GM12878 (cell line): ENCODE data around the gene ICA1L. TPM values are rescaled to one million over a fixed set of nuclear protein-coding genes. Genes with fewer than 3 reads are reported as not detected.

Experiments used
- ATAC-seq: fragments of 200-7000 bp; cut with Tn5 transposase; 3 replicates; pipeline ENCODE4 v1.9.1; 2020; ENCODE audit warnings: mild to moderate bottlenecking, moderate library complexity
- BruUV-seq: library from RNA; stranded (reverse); fragments of 400-500 nt; replicated peaks from 2 replicates; lab custom pipeline; 2021; lab: Mats Ljungman, UMichigan
- CTCF ChIA-PET: fragments of 300-600 bp; sonication (Branson Sonifier 250); formaldehyde crosslinking; extraction: SDS; loops from one replicate; lab custom pipeline; 2021; ENCODE audit warnings: inconsistent platforms; lab: Yijun Ruan, JAX
- POLR2A ChIA-PET: fragments of 350-600 bp; formaldehyde crosslinking; extraction: SDS; loops from one replicate; lab custom pipeline; 2021; ENCODE audit warnings: inconsistent platforms; lab: Charles Lee
- RAD21 ChIA-PET: fragments of 300-600 bp; sonication (Branson Sonifier 250); formaldehyde crosslinking; loops from one replicate; lab custom pipeline; 2023; ENCODE audit warnings: antibody characterized with exemption; ENCODE audit not compliant: unreplicated experiment; lab: Charles Lee
- SMC1A ChIA-PET: fragments of 300-600 bp; sonication (Branson Sonifier 250); formaldehyde crosslinking; loops from one replicate; lab custom pipeline; 2023; ENCODE audit not compliant: unreplicated experiment, uncharacterized antibody; lab: Charles Lee
- DNase-seq: peaks from one replicate; pipeline ENCODE4 v3.0.0-alpha.2; 2011; ENCODE audit warnings: low read depth, low spot score
- FAIRE-seq: peaks from 3 replicates; lab custom pipeline; 2011; peaks lifted over from hg19 to GRCh38; lab: Jason Lieb, UNC
- H2AFZ ChIP-seq: 2 replicates; pipeline ENCODE4 v1.6.0; 2011; ENCODE audit warnings: low read depth, low read length, control low read depth; ENCODE audit not compliant: control insufficient read depth
- H3K27ac ChIP-seq: 2 replicates; pipeline ENCODE4 v1.5.1; 2011; ENCODE audit warnings: control low read depth; ENCODE audit not compliant: control insufficient read depth, insufficient read depth
- H3K27me3 ChIP-seq, 2 experiments: replicated peaks in 1 of 2; 2 replicates each; pipeline versions ENCODE4 v1.6.0 to v1.6.1; 2011; ENCODE audit warnings: low read length in 1 of 2; ENCODE audit not compliant: control insufficient read depth in 2 of 2, insufficient read depth in 2 of 2
- H3K36me3 ChIP-seq, 2 experiments: 2 replicates each; pipeline ENCODE4 v1.5.1; 2011; ENCODE audit warnings: low read length in 1 of 2; ENCODE audit not compliant: control insufficient read depth in 2 of 2, insufficient read depth in 2 of 2
- H3K4me1 ChIP-seq: 2 replicates; pipeline ENCODE4 v1.6.1; 2011; ENCODE audit warnings: mild to moderate bottlenecking, low read length, moderate library complexity, mixed read lengths; ENCODE audit not compliant: control insufficient read depth, insufficient read depth
- H3K4me2 ChIP-seq: 2 replicates; pipeline ENCODE4 v1.6.0; 2011; ENCODE audit warnings: control low read depth; ENCODE audit not compliant: control insufficient read depth, insufficient read depth
- H3K4me3 ChIP-seq: fragments of 200-600 bp; sonication (generic); 2 replicates; pipeline ENCODE4 v1.5.1; 2016
- H3K79me2 ChIP-seq: 2 replicates; pipeline ENCODE4 v1.6.0; 2011; ENCODE audit warnings: low read length; ENCODE audit not compliant: control insufficient read depth, insufficient read depth
- H3K9ac ChIP-seq: 2 replicates; pipeline ENCODE4 v1.8.0; 2011; ENCODE audit warnings: low read length, control low read depth, mixed read lengths; ENCODE audit not compliant: control insufficient read depth, insufficient read depth
- H3K9me3 ChIP-seq: replicated peaks from 3 replicates; pipeline ENCODE4 v1.5.1; 2011; ENCODE audit warnings: mild to moderate bottlenecking, low read length; ENCODE audit not compliant: control insufficient read depth, insufficient read depth
- H4K20me1 ChIP-seq: 2 replicates; pipeline ENCODE4 v1.6.0; 2011; ENCODE audit not compliant: control insufficient read depth, insufficient read depth
- BCL11A ChIP-seq: IDR thresholded peaks from 2 replicates; pipeline ENCODE4 v1.6.1; 2011; ENCODE audit warnings: low read depth, low read length
- CBX3 ChIP-seq: fragments of 200-600 bp; sonication (generic); IDR thresholded peaks from 2 replicates; pipeline ENCODE4 v1.6.1; 2016; ENCODE audit warnings: low read depth, borderline replicate concordance
- CEBPB ChIP-seq, 2 experiments: fragments of 150-350 bp in 1 of 2; IDR thresholded peaks; 2 replicates each; pipeline ENCODE4 v1.6.1; 2012 to 2014; ENCODE audit warnings: low read depth in 2 of 2, low read length in 2 of 2, borderline replicate concordance in 1 of 2, inconsistent platforms in 1 of 2
- EP300 ChIP-seq, 2 experiments: fragments of 150-350 bp in 1 of 2; IDR thresholded peaks; 2 replicates each; pipeline ENCODE4 v1.6.1; 2011 to 2012; ENCODE audit warnings: low read depth in 2 of 2, low read length in 2 of 2, borderline replicate concordance in 1 of 2, improper control_type of control experiment in 1 of 2, inconsistent platforms in 1 of 2; ENCODE audit not compliant: control insufficient read depth in 1 of 2
- FOXK2 ChIP-seq: fragments of 450-650 bp; IDR thresholded peaks from 2 replicates; pipeline ENCODE4 v1.6.1; 2017; ENCODE audit warnings: mild to moderate bottlenecking, moderate library complexity
- NRF1 ChIP-seq: conservative IDR thresholded peaks from 2 replicates; pipeline ENCODE4 v1.6.1; 2011; ENCODE audit warnings: mild to moderate bottlenecking, low read depth, low read length, improper control_type of control experiment
- PML ChIP-seq: IDR thresholded peaks from 2 replicates; pipeline ENCODE4 v1.6.1; 2012; ENCODE audit warnings: low read length, inconsistent platforms
- RBBP5 ChIP-seq: fragments of 200-600 bp; sonication (generic); conservative IDR thresholded peaks from 2 replicates; pipeline ENCODE4 v1.6.1; 2016
- RUNX3 ChIP-seq: IDR thresholded peaks from 2 replicates; pipeline ENCODE4 v1.6.1; 2012; ENCODE audit warnings: low read length, inconsistent platforms
- TBL1XR1 ChIP-seq: IDR thresholded peaks from 2 replicates; pipeline ENCODE4 v1.6.1; 2012; ENCODE audit warnings: low read depth, low read length, improper control_type of control experiment
- TCF3 ChIP-seq: IDR thresholded peaks from 2 replicates; pipeline ENCODE4 v1.6.1; 2012; ENCODE audit warnings: low read depth, mild to moderate bottlenecking, low read length, borderline replicate concordance; ENCODE audit not compliant: insufficient read depth
- TCF7 ChIP-seq: IDR thresholded peaks from 2 replicates; pipeline ENCODE4 v1.6.1; 2014; ENCODE audit warnings: antibody characterized with exemption, borderline replicate concordance
- WRNIP1 ChIP-seq: IDR thresholded peaks from 2 replicates; pipeline ENCODE4 v1.6.1; 2011; ENCODE audit warnings: low read depth, low read length, improper control_type of control experiment, borderline replicate concordance
- ZNF384 ChIP-seq: IDR thresholded peaks from 2 replicates; pipeline ENCODE4 v1.6.1; 2012; ENCODE audit warnings: low read depth, mild to moderate bottlenecking, low read length, improper control_type of control experiment, borderline replicate concordance
- whole genome bisulfite sequencing: methylation state at CpG from one replicate; pipeline ENCODE4 v1.1.6; 2016; ENCODE audit warnings: low lambda C conversion rate; ENCODE audit not compliant: insufficient replicate concordance, insufficient coverage; ENCODE audit errors: missing lambda C conversion rate; 5-methylcytosine and 5-hydroxymethylcytosine counted together
- in situ Hi-C: fragments of 300-500 bp; cut with MboI; formaldehyde crosslinking; loops from 9 replicates; pipeline ENCODE4 v1.14.3; 2018; ENCODE audit warnings: mixed read lengths
- intact Hi-C: fragments of 100-400 bp; cut with micrococcal nuclease; formaldehyde crosslinking; loops from one replicate; pipeline ENCODE4 v1.14.2; 2022; ENCODE audit not compliant: unreplicated experiment
- polyA plus RNA-seq, 11 experiments: library from polyadenylated mRNA; depleted of rRNA in 4 of 11; unstranded in 6 of 11; stranded (reverse) in 5 of 11; fragments of >200 nt; fragmentation: Nextera tagmentation in 4 of 11; fragmentation: Illumina TruSeq in 1 of 11; extraction: Ambion mirVana in 4 of 11; extraction: Trizol in 1 of 11; gene quantifications; 1 replicate in 1 of 11; 2 replicates in 10 of 11; pipeline versions ENCODE4 v1.2.1 to v1.2.3, GENCODE V29; 2011 to 2016; ENCODE audit warnings: inconsistent platforms in 2 of 11, missing spikeins in 2 of 11, low read depth in 1 of 11
- total RNA-seq, 4 experiments: library from RNA; depleted of rRNA in 3 of 4; stranded (reverse); fragments of >200 nt in 3 of 4; fragmentation: Illumina TruSeq in 1 of 4; extraction: Trizol in 1 of 4; gene quantifications; 2 replicates each; pipeline versions ENCODE4 v1.2.1 to v1.2.3, GENCODE V29; 2013 to 2021
- TF ChIP-seq, protein P1 (sequence below): IDR thresholded peaks from 2 replicates; pipeline ENCODE4 v1.6.1; 2011; ENCODE audit warnings: low read depth, low read length, improper control_type of control experiment, borderline replicate concordance
- TF ChIP-seq, protein P2 (sequence below): fragments of 450-650 bp; IDR thresholded peaks from 2 replicates; pipeline ENCODE4 v1.6.1; 2017; ENCODE audit warnings: antibody characterized with exemption, mild to moderate bottlenecking, moderate library complexity
- TF ChIP-seq, protein P3 (sequence below): IDR thresholded peaks from 2 replicates; pipeline ENCODE4 v1.6.1; 2012; ENCODE audit warnings: low read depth, low read length, improper control_type of control experiment

Gene ICA1L
- total and polyA plus RNA-seq, 10 of the 15 experiments (the other 5 are each of a cell fraction or from before 2014, with no cell fraction given), result 0.85 to 7.4 (median 3.6) TPM

DNA sequence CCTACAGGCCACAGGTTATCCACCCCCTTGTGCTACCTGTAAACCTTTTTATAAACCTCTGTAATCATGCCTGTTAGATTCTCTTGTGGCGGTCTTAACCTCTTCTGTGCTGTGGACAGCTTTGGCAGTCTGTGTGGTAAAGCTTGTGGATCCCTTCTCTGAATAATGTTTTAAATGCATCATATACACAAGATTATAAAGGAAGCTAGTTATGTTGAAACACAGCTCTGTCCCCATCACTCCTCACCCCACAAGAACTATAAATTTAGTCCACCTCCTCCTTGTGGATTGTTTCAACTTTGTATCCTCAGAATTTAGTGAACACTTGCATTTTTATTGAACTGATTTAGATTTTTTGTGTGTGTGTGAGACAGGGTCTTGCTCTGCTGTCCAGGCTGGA lies 107.7 kb downstream of the ICA1L start:
- no peak overlapping the region for H3K4me3 ChIP-seq
- H2AFZ ChIP-seq, result no peak overlapping the region
- no peaks in the 10 kb centered on the region for H4K20me1 ChIP-seq
- H3K79me2 ChIP-seq, result no peaks in the 10 kb centered on the region
- H3K36me3 ChIP-seq, result peaks cover 0 to 3% of the 10 kb centered on the region in 2 experiments; a peak in 2 of 4 replicates
- SMC1A ChIA-PET, result interaction anchor here (0.8 to 1.2 kb wide), 2 partner anchors 13 to 175 kb away, joined by 3 to 5 read pairs; no protein-coding TSS in a partner anchor
- no peak for FAIRE-seq
- H3K9me3 ChIP-seq, result no peaks in the 10 kb centered on the region
- POLR2A ChIA-PET, result no interaction called here
- WGBS, result 89% methylated on average over 1 of the region's 1 CpG
- RAD21 ChIA-PET, result no interaction called here
- H3K4me2 ChIP-seq, result no peak overlapping the region
- in situ Hi-C loops, result no loop called here
- no peak for ATAC-seq
- no peaks in the 10 kb centered on the region for H3K4me1 ChIP-seq
- no peaks in the 10 kb centered on the region for H3K27me3 ChIP-seq
- TF ChIP-seq, protein P1, sequence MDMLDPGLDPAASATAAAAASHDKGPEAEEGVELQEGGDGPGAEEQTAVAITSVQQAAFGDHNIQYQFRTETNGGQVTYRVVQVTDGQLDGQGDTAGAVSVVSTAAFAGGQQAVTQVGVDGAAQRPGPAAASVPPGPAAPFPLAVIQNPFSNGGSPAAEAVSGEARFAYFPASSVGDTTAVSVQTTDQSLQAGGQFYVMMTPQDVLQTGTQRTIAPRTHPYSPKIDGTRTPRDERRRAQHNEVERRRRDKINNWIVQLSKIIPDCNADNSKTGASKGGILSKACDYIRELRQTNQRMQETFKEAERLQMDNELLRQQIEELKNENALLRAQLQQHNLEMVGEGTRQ, result no peak
- TF ChIP-seq RUNX3 (no peak), RBBP5 (no peak), BCL11A (no peak), WRNIP1 (no peak), CEBPB (IDR thresholded peaks at IDR 0.05; ENCODE audit: borderline replicate concordance in 1 of 2, low read depth in 2 of 2, low read length in 2 of 2) (no peak), TCF7 (no peak), EP300 (IDR thresholded peaks at IDR 0.05; ENCODE audit: borderline replicate concordance in 1 of 2, control insufficient read depth in 1 of 2, low read depth in 2 of 2, low read length in 2 of 2) (no peak), NRF1 (no peak), PML (no peak), TCF3 (no peak), TBL1XR1 (no peak), CBX3 (no peak), ZNF384 (no peak), FOXK2 (no peak)
- TF ChIP-seq, protein P2, sequence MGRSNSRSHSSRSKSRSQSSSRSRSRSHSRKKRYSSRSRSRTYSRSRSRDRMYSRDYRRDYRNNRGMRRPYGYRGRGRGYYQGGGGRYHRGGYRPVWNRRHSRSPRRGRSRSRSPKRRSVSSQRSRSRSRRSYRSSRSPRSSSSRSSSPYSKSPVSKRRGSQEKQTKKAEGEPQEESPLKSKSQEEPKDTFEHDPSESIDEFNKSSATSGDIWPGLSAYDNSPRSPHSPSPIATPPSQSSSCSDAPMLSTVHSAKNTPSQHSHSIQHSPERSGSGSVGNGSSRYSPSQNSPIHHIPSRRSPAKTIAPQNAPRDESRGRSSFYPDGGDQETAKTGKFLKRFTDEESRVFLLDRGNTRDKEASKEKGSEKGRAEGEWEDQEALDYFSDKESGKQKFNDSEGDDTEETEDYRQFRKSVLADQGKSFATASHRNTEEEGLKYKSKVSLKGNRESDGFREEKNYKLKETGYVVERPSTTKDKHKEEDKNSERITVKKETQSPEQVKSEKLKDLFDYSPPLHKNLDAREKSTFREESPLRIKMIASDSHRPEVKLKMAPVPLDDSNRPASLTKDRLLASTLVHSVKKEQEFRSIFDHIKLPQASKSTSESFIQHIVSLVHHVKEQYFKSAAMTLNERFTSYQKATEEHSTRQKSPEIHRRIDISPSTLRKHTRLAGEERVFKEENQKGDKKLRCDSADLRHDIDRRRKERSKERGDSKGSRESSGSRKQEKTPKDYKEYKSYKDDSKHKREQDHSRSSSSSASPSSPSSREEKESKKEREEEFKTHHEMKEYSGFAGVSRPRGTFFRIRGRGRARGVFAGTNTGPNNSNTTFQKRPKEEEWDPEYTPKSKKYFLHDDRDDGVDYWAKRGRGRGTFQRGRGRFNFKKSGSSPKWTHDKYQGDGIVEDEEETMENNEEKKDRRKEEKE, result no peak
- TF ChIP-seq, protein P3, sequence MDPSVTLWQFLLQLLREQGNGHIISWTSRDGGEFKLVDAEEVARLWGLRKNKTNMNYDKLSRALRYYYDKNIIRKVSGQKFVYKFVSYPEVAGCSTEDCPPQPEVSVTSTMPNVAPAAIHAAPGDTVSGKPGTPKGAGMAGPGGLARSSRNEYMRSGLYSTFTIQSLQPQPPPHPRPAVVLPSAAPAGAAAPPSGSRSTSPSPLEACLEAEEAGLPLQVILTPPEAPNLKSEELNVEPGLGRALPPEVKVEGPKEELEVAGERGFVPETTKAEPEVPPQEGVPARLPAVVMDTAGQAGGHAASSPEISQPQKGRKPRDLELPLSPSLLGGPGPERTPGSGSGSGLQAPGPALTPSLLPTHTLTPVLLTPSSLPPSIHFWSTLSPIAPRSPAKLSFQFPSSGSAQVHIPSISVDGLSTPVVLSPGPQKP, result no peak
- intact Hi-C loops, result no loop called here
- no peak overlapping the region for H3K9ac ChIP-seq
- no TSS peak for BruUV-seq
- CTCF ChIA-PET, result interaction anchor here (1.7 kb wide), 1 partner anchor 175 kb away, joined by 3 read pairs; no protein-coding TSS in a partner anchor
- no peak overlapping the region for H3K27ac ChIP-seq
- DNase-seq, result no peak
